Kasumi-1 (cell line): ENCODE results near the gene ATXN1.
"Not testable (repeated sequence)": the region's sequence is repeated elsewhere in the genome, so short reads cannot be mapped to it uniquely, and the experiment has no call there.

Experiments
- DNase-seq, 2 experiments: peaks; one replicate each; lab custom pipeline; 2025; lab: John Stamatoyannopoulos, UW

ATXN1 gene

DNA sequence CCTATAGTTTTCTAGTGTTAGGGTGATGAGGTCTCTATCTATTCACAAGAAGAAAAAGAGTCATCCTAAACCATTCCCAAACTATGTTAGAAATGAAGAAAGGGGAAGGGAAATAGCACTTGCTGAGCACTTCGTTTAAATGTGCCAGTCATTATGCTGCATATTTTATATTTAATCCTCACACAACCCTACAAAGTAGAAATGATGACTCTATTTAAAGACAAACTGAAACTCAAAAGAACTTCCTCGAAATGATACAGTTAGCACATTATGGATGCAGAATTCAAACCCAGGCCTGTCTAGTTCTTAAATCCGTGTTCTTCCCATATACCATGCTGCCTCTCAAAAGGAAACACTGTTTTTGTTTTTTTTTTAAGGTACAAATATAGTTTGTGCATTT, 348.3 kb downstream of the ATXN1 start:
- no peak for DNase-seq

GRCh38 chr6:16412171-16412570, 349.1 kb downstream of the ATXN1 start:
- DNase-seq = no peak

DNA sequence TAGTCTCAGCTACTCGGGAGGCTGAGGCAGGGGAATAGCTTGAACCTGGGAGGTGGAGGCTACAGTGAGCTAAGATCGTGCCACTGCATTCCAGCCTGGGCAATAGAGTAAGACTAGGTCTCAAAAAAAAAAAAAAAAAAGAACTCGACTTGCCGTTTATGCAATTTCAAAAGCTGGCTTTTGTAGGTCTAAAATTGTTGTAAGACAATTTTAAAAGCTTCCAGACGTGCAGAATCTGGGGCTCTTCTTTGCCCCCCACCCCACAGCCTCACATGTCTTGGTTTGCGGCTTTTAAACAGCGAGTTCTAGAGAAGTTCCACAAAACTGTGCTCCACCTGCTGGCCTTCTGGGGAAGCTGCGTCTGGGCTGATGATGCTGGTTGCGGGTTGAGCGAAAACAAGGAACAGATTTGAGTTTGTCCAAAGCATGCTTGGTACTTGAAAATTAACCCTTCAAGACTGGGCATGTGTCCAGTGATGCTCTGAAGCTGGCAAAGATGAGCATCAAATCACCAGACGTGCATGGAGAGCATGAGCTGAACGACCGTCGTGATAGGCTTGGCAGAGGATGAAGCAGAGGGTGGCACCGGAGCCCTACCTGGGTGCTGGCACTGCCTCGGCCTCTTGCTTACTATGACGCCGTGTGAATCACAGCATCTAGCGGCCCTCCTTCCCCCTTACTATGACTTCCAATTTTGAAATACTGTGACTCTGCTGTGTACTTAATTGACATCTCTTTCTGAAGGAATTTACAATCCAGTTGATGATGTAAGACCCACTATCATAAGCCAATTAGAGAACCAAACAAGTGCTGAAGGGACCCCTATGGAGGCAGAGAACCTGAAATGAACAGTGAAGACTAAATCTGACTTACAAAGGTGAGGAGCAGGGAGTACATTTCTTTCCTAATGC, 351.5 kb downstream of the ATXN1 start:
- peak; percentile 70 to 86 for DNase-seq

DNA sequence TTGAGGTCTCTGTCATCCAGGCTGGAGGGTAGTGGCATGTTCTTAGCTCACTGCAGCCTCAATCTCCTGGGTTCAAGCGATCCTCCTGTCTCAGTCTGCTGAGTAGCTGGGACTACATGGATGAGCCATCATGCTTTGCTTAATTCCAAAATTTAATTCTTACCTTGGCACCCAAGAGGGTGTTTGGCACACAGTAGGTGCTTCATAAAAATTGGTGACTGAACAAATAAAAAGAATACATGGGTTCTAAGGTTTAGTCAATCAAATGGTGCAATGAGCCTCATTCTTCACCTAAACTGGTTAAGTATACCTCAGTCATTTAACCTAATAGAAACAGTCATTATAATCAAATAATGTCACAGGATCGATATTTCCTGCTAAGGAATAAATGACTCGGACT, 352.5 kb downstream of the ATXN1 start:
- no peak for DNase-seq

DNA sequence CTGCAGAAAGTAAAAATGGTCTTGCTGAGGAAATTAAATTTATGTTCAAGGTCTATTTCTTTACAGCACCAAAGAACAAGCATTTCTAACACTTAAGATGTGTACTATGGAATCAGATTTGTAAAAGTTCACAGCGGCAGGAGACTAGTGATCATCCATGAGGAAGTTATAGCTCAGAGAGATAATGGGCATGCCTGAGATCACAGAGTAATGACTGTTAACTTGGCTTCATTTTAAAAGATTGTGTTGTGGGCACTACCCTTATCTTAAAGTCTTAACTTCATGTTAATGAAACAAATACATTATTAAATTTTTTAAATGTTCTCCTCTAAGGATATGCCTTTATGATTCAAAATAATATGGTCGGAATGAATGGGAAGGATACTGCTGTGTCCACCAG, 354.3 kb downstream of the ATXN1 start:
- DNase-seq = no peak

DNA sequence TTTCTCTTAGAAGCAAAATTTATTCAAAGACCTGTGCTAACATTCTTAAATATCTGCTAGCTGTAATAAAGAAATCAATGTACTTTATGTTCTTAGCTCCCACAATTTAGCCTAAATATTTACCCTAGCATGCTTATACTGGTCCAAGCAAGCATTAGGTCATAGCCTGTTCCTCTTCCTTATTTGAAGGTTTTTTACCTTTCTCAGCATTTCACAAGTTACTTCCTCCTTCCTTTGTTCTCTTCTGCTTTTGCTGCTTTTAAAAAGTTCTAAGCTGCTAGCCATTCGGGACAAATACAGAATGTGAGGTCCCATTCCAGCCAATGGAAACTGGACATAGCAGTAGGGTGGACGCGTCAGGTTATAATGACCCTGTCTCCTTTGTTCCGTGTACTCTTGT, 354.7 kb downstream of the ATXN1 start:
- peak in 1 of 2 experiments; percentile 64 for DNase-seq

GRCh38 chr6:16405375-16405774, 355.9 kb downstream of the ATXN1 start:
- no peak for DNase-seq

- DNase-seq = no peak
Observed at GRCh38 chr6:16404456-16404855, 356.8 kb downstream of the ATXN1 start.

GRCh38 chr6:16403831-16404230, 357.4 kb downstream of the ATXN1 start:
- DNase-seq = peak; percentile 3 to 16

GRCh38 chr6:16402581-16402900, 358.7 kb downstream of the ATXN1 start:
- no peak for DNase-seq

- no peak for DNase-seq
Observed at GRCh38 chr6:16400248-16400760, 361.0 kb downstream of the ATXN1 start.

DNA sequence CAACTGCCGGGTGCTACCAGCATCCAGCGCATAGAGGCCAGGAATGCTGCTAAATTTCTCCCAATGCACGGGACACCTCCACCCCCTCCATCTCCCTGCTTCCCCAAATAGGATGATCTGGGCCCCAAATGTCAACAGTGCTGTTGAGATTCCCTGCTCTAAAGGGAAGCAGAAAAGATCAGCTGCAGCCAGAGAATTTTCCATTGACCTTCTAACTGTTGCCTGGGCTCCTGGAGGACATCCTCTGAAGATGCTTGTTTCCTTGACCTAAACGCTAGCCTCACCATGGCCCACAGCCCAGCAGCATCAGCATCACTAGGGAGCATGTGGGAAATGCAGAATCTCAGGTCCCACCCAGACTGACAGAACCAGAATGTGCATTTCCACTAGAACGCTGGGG, 361.6 kb downstream of the ATXN1 start:
- DNase-seq = no peak

GRCh38 chr6:16399158-16399557, 362.1 kb downstream of the ATXN1 start:
- no peak for DNase-seq

DNA sequence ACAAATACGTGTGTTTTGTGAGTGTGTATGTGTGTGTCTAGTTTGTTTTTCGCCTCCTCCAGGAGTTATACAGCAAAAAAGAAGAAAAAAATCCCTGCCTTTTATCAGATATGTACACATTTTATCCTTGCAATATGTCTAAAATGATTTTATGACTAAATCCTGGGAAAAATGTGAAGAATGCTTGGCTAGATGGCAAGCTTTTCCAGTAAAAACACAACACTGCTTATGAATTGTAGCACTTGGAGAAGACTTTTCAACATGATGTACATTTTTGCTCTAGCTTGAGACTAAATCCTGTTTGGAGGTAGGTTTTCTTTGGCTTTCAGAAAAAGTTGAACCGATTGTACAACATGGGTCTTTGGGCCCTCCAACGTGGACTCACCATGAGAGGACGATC, 362.7 kb downstream of the ATXN1 start:
- DNase-seq = no peak

DNA sequence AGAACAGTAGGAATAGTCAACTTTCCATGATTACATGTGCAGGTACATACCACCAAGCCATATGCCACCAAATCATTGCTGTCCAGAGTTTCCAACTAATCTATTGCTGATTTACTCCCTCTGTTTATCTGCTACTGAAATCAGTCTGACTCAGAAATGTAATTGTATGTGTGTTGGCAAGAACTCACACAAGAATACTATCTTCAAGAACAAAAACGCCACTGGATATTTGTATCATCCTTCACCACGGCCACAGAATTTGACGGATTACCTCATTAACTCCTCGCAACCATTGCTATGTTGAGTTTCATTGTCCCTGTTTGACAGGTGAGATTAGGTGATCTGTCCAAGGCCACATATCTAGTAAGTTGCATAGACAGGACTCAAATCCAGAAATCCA, 363.6 kb downstream of the ATXN1 start:
- no peak for DNase-seq

GRCh38 chr6:16396497-16397319, 364.6 kb downstream of the ATXN1 start:
- DNase-seq = no peak

GRCh38 chr6:16394632-16395031, 366.6 kb downstream of the ATXN1 start:
- no peak for DNase-seq

DNA sequence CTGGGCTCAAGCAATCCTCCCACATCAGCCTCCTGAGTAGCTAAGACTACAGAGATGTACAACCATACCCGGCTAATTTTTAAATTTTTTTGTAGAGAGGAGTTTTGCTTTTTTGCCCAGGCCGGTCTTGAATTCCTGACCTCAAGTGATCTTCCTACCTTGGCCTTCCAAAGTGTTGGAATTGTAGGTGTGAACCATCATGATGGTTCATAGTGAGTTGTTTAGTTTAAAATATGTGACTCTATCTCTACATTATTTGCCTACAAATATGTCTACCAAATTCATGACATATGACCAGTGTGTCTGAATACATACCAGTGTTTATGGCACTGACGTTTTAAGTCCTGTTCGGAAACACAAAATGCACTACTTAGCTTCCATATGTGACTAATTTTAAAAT, 367.9 kb downstream of the ATXN1 start:
- DNase-seq = no peak

GRCh38 chr6:16392010-16392409, 369.2 kb downstream of the ATXN1 start:
- DNase-seq = no peak

DNA sequence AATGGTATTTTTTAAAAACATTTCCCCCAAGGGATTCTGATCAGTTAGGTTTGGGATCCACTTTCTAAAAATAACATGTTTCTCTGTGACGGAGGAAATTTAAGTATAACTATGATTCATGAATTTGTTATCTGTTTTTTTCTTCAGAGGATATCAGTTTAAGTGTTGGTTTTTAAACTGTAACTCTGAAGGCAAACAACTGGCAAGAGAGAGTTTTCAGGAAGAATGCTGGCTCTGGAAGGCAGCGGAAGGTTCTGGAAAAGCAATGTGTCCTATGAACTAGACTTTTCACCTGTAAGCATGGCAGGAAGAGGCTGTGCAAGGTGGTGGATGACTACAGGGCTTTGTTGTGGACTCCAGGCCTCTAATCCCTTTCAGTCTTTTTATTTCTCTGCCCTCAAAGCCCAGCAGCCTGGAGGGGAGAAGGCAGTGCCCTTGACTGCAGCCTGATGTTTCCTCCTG, 369.8 kb downstream of the ATXN1 start:
- DNase-seq = no peak

GRCh38 chr6:16390909-16391450, 370.3 kb downstream of the ATXN1 start:
- DNase-seq = not testable (repeated sequence)

- DNase-seq = no peak
Observed at GRCh38 chr6:16389642-16390041, 371.6 kb downstream of the ATXN1 start.

DNA sequence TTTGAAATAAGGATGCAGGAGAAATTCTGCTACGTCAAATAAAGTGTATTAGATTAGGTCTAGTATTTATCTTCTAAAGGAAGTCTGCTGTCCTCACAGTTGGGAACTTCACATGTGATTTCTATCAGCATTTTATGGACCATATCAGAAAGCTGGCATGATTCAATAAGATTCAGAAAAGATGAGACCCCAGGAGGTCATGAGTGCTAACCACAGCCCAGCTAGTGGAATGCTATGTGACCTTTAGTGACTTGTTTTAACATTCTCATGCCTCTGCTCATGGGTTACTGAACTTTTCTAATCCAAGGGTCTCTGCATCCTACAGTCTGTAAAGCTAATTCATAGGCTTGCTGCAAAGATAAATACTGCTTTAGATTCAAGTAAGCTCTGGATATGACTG, 372.8 kb downstream of the ATXN1 start:
- DNase-seq = no peak
